Trophoblast cell (in vitro differentiated cells and primary cell): ENCODE results near the gene ALK.

Experiments used
- DNase-seq, 2 donors: peaks; one replicate each; pipeline ENCODE4 v3.0.0-alpha.2; 2016
- H2AFZ ChIP-seq: 2 replicates; pipeline ENCODE4 v1.6.1; 2013; ENCODE audit warnings: low read length, moderate library complexity, mild to moderate bottlenecking; ENCODE audit not compliant: insufficient read depth, poor library complexity
- H2AK5ac ChIP-seq: 2 replicates; pipeline ENCODE4 v1.6.1; 2013; ENCODE audit warnings: mild to moderate bottlenecking, low read length
- H2BK120ac ChIP-seq: 2 replicates; pipeline ENCODE4 v1.6.1; 2013; ENCODE audit warnings: low read length, mild to moderate bottlenecking, moderate library complexity; ENCODE audit not compliant: insufficient read depth, poor library complexity
- H2BK12ac ChIP-seq: 2 replicates; pipeline ENCODE4 v1.6.1; 2013; ENCODE audit warnings: mild to moderate bottlenecking, low read length, moderate library complexity
- H2BK5ac ChIP-seq: 2 replicates; pipeline ENCODE4 v1.6.1; 2013; ENCODE audit warnings: low read length, low read depth, moderate library complexity, mild to moderate bottlenecking; ENCODE audit not compliant: poor library complexity
- H3K14ac ChIP-seq: 2 replicates; pipeline ENCODE4 v1.6.1; 2013; ENCODE audit warnings: mild to moderate bottlenecking, low read length
- H3K18ac ChIP-seq: 2 replicates; pipeline ENCODE4 v1.6.1; 2013; ENCODE audit warnings: mild to moderate bottlenecking, low read length
- H3K23ac ChIP-seq: 2 replicates; pipeline ENCODE4 v1.6.1; 2013; ENCODE audit warnings: low read length
- H3K27ac ChIP-seq: 2 replicates; pipeline ENCODE4 v1.5.1; 2013; ENCODE audit warnings: low read depth, mild to moderate bottlenecking, inconsistent platforms, low read length, moderate library complexity
- H3K27me3 ChIP-seq: 2 replicates; pipeline ENCODE4 v1.6.1; 2013; ENCODE audit warnings: inconsistent platforms, mild to moderate bottlenecking, low read length, moderate library complexity; ENCODE audit not compliant: insufficient read depth
- H3K36me3 ChIP-seq, 2 experiments: 1 replicate in 1 of 2; 2 replicates in 1 of 2; pipeline ENCODE4 v1.6.1; 2013; ENCODE audit warnings: low read length in 2 of 2, mild to moderate bottlenecking in 2 of 2, moderate library complexity in 1 of 2; ENCODE audit not compliant: insufficient read depth in 2 of 2, control insufficient read depth in 1 of 2
- H3K4ac ChIP-seq: 2 replicates; pipeline ENCODE4 v1.6.1; 2013; ENCODE audit warnings: low read depth, mild to moderate bottlenecking, low read length, moderate library complexity
- H3K4me1 ChIP-seq, 2 experiments: 1 replicate in 1 of 2; 2 replicates in 1 of 2; pipeline ENCODE4 v1.6.1; 2013; ENCODE audit warnings: low read length in 2 of 2, mild to moderate bottlenecking in 2 of 2, moderate library complexity in 1 of 2; ENCODE audit not compliant: insufficient read depth in 2 of 2, control insufficient read depth in 1 of 2
- H3K4me2 ChIP-seq: 2 replicates; pipeline ENCODE4 v1.6.1; 2013; ENCODE audit warnings: inconsistent platforms, mild to moderate bottlenecking, low read length, moderate library complexity
- H3K4me3 ChIP-seq: 2 replicates; pipeline ENCODE4 v1.5.1; 2013; ENCODE audit warnings: mild to moderate bottlenecking, low read depth, low read length, inconsistent platforms
- H3K79me1 ChIP-seq: one replicate; pipeline ENCODE4 v1.6.1; 2013; ENCODE audit warnings: low read length
- H3K79me2 ChIP-seq: 2 replicates; pipeline ENCODE4 v1.6.1; 2013; ENCODE audit warnings: low read length, mild to moderate bottlenecking; ENCODE audit not compliant: control insufficient read depth, insufficient read depth, poor library complexity
- H3K9ac ChIP-seq: 2 replicates; pipeline ENCODE4 v1.6.1; 2013; ENCODE audit warnings: mild to moderate bottlenecking, low read length
- H3K9me3 ChIP-seq: 2 replicates; pipeline ENCODE4 v1.6.1; 2013; ENCODE audit warnings: low read depth, mild to moderate bottlenecking, control low read depth, inconsistent platforms, low read length; ENCODE audit not compliant: insufficient read depth
- H4K12ac ChIP-seq: 2 replicates; pipeline ENCODE4 v1.6.1; 2013; ENCODE audit warnings: low read depth, mild to moderate bottlenecking, low read length, moderate library complexity
- H4K8ac ChIP-seq: 2 replicates; pipeline ENCODE4 v1.6.1; 2013; ENCODE audit warnings: low read depth, mild to moderate bottlenecking, low read length, moderate library complexity
- H4K91ac ChIP-seq: one replicate; pipeline ENCODE4 v1.6.1; 2013; ENCODE audit warnings: low read depth, mild to moderate bottlenecking, low read length, moderate library complexity
- WGBS: extraction: QIAGEN DNeasy Blood & Tissue Kit; methylation state at CpG from one replicate; pipeline ENCODE4 v1.1.7; 2013; ENCODE audit warnings: missing lambda C conversion rate; ENCODE audit not compliant: insufficient read length, insufficient coverage; ENCODE audit errors: extremely low coverage; 5-methylcytosine and 5-hydroxymethylcytosine counted together

ALK gene

GRCh38 chr2:29212009-29212408, 709.4 kb downstream of the ALK start:
- Histone ChIP-seq H3K27ac (no peak overlapping the region), H3K4me3 (no peak overlapping the region), H2BK120ac (no peak overlapping the region), H3K9ac (no peak overlapping the region), H3K23ac (no peak overlapping the region), H3K79me1 (no peaks in the 10 kb centered on the region), H2BK12ac (no peak overlapping the region), H3K4me1 (no peaks in the 10 kb centered on the region), H3K4ac (no peak overlapping the region), H2BK5ac (no peak overlapping the region), H2AFZ (no peak overlapping the region), H4K12ac (no peak overlapping the region), H3K14ac (no peak overlapping the region), H3K79me2 (no peaks in the 10 kb centered on the region), H3K4me2 (no peak overlapping the region), H3K9me3 (peaks cover 4% of the 10 kb centered on the region), H2AK5ac (no peak overlapping the region), H4K91ac (no peak overlapping the region), H4K8ac (no peak overlapping the region), H3K36me3 (no peaks in the 10 kb centered on the region), H3K27me3 (no peaks in the 10 kb centered on the region), H3K18ac (no peak overlapping the region)
- no CpG with 5 or more reads among the region's 5 CpGs for WGBS
- peak in 1 of 2 donors; percentile 44 for DNase-seq

- no peak overlapping the region for H2AFZ ChIP-seq
- no peaks in the 10 kb centered on the region for H3K79me1 ChIP-seq
- H4K12ac ChIP-seq, result no peak overlapping the region
- H3K4ac ChIP-seq, result no peak overlapping the region
- H2BK120ac ChIP-seq, result no peak overlapping the region
- H3K9ac ChIP-seq, result no peak overlapping the region
- H2BK12ac ChIP-seq, result no peak overlapping the region
- H4K91ac ChIP-seq, result no peak overlapping the region
- H3K14ac ChIP-seq, result no peak overlapping the region
- no peaks in the 10 kb centered on the region for H3K4me1 ChIP-seq
- H4K8ac ChIP-seq, result no peak overlapping the region
- no peaks in the 10 kb centered on the region for H3K27me3 ChIP-seq
- no peak overlapping the region for H3K23ac ChIP-seq
- no peak overlapping the region for H3K4me3 ChIP-seq
- no peak overlapping the region for H3K18ac ChIP-seq
- peaks cover 3% of the 10 kb centered on the region for H3K9me3 ChIP-seq
- H2BK5ac ChIP-seq, result no peak overlapping the region
- no CpG with 5 or more reads among the region's 5 CpGs for WGBS
- no peak overlapping the region for H2AK5ac ChIP-seq
- no peaks in the 10 kb centered on the region for H3K79me2 ChIP-seq
- no peak overlapping the region for H3K27ac ChIP-seq
- H3K36me3 ChIP-seq, result no peaks in the 10 kb centered on the region
- peak; percentile 95 to 96 for DNase-seq
- H3K4me2 ChIP-seq, result no peak overlapping the region
Observed at GRCh38 chr2:29209551-29209950, 711.8 kb downstream of the ALK start.

GRCh38 chr2:29207352-29208148, 713.8 kb downstream of the ALK start:
- H3K79me2 ChIP-seq, result no peaks in the 10 kb centered on the region
- no peak overlapping the region for H2BK12ac ChIP-seq
- no peak overlapping the region for H2BK5ac ChIP-seq
- no peaks in the 10 kb centered on the region for H3K4me1 ChIP-seq
- no peak overlapping the region for H3K14ac ChIP-seq
- H3K36me3 ChIP-seq, result no peaks in the 10 kb centered on the region
- WGBS, result no CpG with 5 or more reads among the region's 3 CpGs
- no peak overlapping the region for H4K12ac ChIP-seq
- no peaks in the 10 kb centered on the region for H3K27me3 ChIP-seq
- no peak overlapping the region for H3K27ac ChIP-seq
- DNase-seq, result peak in 1 of 2 donors; percentile 36
- no peak overlapping the region for H2AK5ac ChIP-seq
- H3K79me1 ChIP-seq, result no peaks in the 10 kb centered on the region
- H3K4me2 ChIP-seq, result no peak overlapping the region
- H4K8ac ChIP-seq, result no peak overlapping the region
- no peak overlapping the region for H3K9ac ChIP-seq
- H4K91ac ChIP-seq, result no peak overlapping the region
- no peak overlapping the region for H2BK120ac ChIP-seq
- H3K23ac ChIP-seq, result no peak overlapping the region
- peaks cover 3% of the 10 kb centered on the region for H3K9me3 ChIP-seq
- no peak overlapping the region for H3K4me3 ChIP-seq
- H3K4ac ChIP-seq, result no peak overlapping the region
- no peak overlapping the region for H3K18ac ChIP-seq
- H2AFZ ChIP-seq, result no peak overlapping the region

GRCh38 chr2:29206941-29207340, 714.4 kb downstream of the ALK start:
- H3K27me3 ChIP-seq, result no peaks in the 10 kb centered on the region
- H3K4me3 ChIP-seq, result no peak overlapping the region
- H3K79me2 ChIP-seq, result no peaks in the 10 kb centered on the region
- H2BK12ac ChIP-seq, result no peak overlapping the region
- no peak overlapping the region for H3K27ac ChIP-seq
- H3K79me1 ChIP-seq, result no peaks in the 10 kb centered on the region
- H3K4me2 ChIP-seq, result no peak overlapping the region
- H4K91ac ChIP-seq, result no peak overlapping the region
- DNase-seq, result no peak
- no peak overlapping the region for H2BK5ac ChIP-seq
- no peak overlapping the region for H3K9ac ChIP-seq
- H4K8ac ChIP-seq, result no peak overlapping the region
- H3K18ac ChIP-seq, result no peak overlapping the region
- H3K9me3 ChIP-seq, result peaks cover 3% of the 10 kb centered on the region
- no peaks in the 10 kb centered on the region for H3K36me3 ChIP-seq
- WGBS, result no CpG with 5 or more reads among the region's 5 CpGs
- H2BK120ac ChIP-seq, result no peak overlapping the region
- H3K23ac ChIP-seq, result no peak overlapping the region
- no peak overlapping the region for H2AK5ac ChIP-seq
- H4K12ac ChIP-seq, result no peak overlapping the region
- no peak overlapping the region for H2AFZ ChIP-seq
- no peaks in the 10 kb centered on the region for H3K4me1 ChIP-seq
- no peak overlapping the region for H3K4ac ChIP-seq
- H3K14ac ChIP-seq, result no peak overlapping the region
